Uterus (tissue), 2 donors: Measurements from ENCODE around the gene ARFRP1.

Source experiments
- POLR2A ChIP-seq, 2 donors: fragments of 450-650 bp; IDR thresholded peaks; one replicate each; pipeline ENCODE4 v1.6.1; 2016; ENCODE audit warnings: antibody characterized with exemption in 2 of 2, mild to moderate bottlenecking in 1 of 2, moderate library complexity in 1 of 2
- TF ChIP-seq, protein P1 (sequence below), 4 experiments: fragments of 200-600 bp in 2 of 4; fragments of 450-650 bp in 2 of 4; sonication (generic) in 2 of 4; IDR thresholded peaks; one replicate each; pipeline ENCODE4 v1.5.1; 2016 to 2019; ENCODE audit warnings: antibody characterized with exemption in 4 of 4, mild to moderate bottlenecking in 2 of 4, moderate library complexity in 1 of 4

DNA sequence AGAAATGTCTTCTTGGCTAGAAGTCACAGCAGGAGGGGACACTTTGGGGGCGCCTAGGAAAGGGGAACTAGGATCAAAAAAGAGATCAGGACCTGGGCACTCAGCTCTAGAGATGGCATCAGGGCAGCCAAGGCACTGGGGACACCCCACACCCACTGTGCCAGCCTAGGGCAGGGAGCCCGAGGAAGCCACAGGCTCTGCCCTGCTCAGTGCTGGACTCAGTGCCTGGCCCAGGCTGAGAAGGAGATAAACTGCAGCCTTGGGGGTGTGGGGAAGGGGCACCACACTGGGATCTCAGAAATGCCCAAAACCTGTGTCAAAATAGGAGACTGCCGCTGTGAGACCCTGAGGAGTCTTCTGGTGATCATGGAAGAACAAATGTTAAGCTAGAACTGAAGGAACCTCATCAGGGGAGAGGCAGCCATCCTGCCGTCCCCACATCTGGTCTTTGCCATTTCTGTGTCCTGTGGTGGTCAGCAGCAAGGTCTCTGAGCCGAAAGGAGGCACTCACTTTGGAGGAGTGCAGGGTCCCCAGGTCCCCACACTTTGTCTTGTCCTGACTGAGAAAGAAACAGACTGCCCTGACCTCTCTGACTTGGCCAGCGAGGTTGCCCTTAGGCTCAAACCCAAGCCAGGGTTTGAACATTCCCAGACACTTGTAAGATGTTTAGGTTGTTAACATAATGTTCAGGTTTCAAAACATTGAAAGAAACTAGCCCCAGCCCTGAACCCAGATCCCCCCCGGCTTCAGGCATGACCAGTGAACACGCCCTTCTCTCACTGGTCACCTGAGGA lies 2.3 kb downstream of the ARFRP1 start:
- TF ChIP-seq, protein P1, sequence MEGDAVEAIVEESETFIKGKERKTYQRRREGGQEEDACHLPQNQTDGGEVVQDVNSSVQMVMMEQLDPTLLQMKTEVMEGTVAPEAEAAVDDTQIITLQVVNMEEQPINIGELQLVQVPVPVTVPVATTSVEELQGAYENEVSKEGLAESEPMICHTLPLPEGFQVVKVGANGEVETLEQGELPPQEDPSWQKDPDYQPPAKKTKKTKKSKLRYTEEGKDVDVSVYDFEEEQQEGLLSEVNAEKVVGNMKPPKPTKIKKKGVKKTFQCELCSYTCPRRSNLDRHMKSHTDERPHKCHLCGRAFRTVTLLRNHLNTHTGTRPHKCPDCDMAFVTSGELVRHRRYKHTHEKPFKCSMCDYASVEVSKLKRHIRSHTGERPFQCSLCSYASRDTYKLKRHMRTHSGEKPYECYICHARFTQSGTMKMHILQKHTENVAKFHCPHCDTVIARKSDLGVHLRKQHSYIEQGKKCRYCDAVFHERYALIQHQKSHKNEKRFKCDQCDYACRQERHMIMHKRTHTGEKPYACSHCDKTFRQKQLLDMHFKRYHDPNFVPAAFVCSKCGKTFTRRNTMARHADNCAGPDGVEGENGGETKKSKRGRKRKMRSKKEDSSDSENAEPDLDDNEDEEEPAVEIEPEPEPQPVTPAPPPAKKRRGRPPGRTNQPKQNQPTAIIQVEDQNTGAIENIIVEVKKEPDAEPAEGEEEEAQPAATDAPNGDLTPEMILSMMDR (IDR thresholded peaks at IDR 0.05): no peak
- TF ChIP-seq POLR2A (IDR thresholded peaks at IDR 0.05): no peak
